ENCODE results near the gene SUSD4. TPM values are rescaled to one million over a fixed set of nuclear protein-coding genes. Genes with fewer than 3 reads are reported as not detected.

The SUSD4 gene
- total RNA-seq, 1 donor from 2014 or later = 0.12 TPM

GRCh38 chr1:223347583-223347982, 16.4 kb downstream of the SUSD4 start:
- no peak for DNase-seq (ENCODE audit: low read depth)
- TF ChIP-seq CTCF (conservative IDR thresholded peaks at IDR 0.05; ENCODE audit: low read depth, low read length) = no peak
- H3K4me3 ChIP-seq (ENCODE audit: low read depth, low read length) = no peak overlapping the region

- no peak overlapping the region for H3K4me3 ChIP-seq (ENCODE audit: low read depth, low read length)
- TF ChIP-seq CTCF (conservative IDR thresholded peaks at IDR 0.05; ENCODE audit: low read depth, low read length) = no peak
- DNase-seq (ENCODE audit: low read depth) = no peak
These were observed 17.7 kb downstream of the SUSD4 start for GRCh38 chr1:223346311-223346710.

- TF ChIP-seq CTCF (conservative IDR thresholded peaks at IDR 0.05; ENCODE audit: low read depth, low read length) = no peak
- H3K4me3 ChIP-seq (ENCODE audit: low read depth, low read length) = no peak overlapping the region
- DNase-seq (ENCODE audit: low read depth) = no peak
These were observed 18.3 kb downstream of the SUSD4 start for GRCh38 chr1:223345720-223346119.

- no peak overlapping the region for H3K4me3 ChIP-seq (ENCODE audit: low read depth, low read length)
- no peak for DNase-seq (ENCODE audit: low read depth)
- TF ChIP-seq CTCF (conservative IDR thresholded peaks at IDR 0.05; ENCODE audit: low read depth, low read length) = no peak
These were observed 19.5 kb downstream of the SUSD4 start for GRCh38 chr1:223344491-223344890.

GRCh38 chr1:223343692-223344091, 20.3 kb downstream of the SUSD4 start:
- no peak for DNase-seq (ENCODE audit: low read depth)
- TF ChIP-seq CTCF (conservative IDR thresholded peaks at IDR 0.05; ENCODE audit: low read depth, low read length) = no peak
- no peak overlapping the region for H3K4me3 ChIP-seq (ENCODE audit: low read depth, low read length)

GRCh38 chr1:223341121-223341520, 22.9 kb downstream of the SUSD4 start:
- no peak overlapping the region for H3K4me3 ChIP-seq (ENCODE audit: low read depth, low read length)
- DNase-seq (ENCODE audit: low read depth) = no peak
- TF ChIP-seq CTCF (conservative IDR thresholded peaks at IDR 0.05; ENCODE audit: low read depth, low read length) = no peak

GRCh38 chr1:223340637-223341036, 23.3 kb downstream of the SUSD4 start:
- no peak for TF ChIP-seq CTCF (conservative IDR thresholded peaks at IDR 0.05; ENCODE audit: low read depth, low read length)
- H3K4me3 ChIP-seq (ENCODE audit: low read depth, low read length) = no peak overlapping the region
- no peak for DNase-seq (ENCODE audit: low read depth)

All from epithelial cell of proximal tubule (primary cell).